A549 (cell line): ENCODE results near the gene BCL11B. TPM values are rescaled to one million over a fixed set of nuclear protein-coding genes. Genes with fewer than 3 reads are reported as not detected.

ENCODE experiments used
- ATAC-seq, 2 experiments: fragments of 200-7000 bp in 1 of 2; fragments of >200 bp in 1 of 2; cut with Nextera tagmentation in 1 of 2; cut with Tn5 transposase in 1 of 2; 3 replicates each; pipeline versions ENCODE4 v1.8.0 to v1.9.1; 2018 to 2020; ENCODE audit warnings: mild to moderate bottlenecking in 1 of 2, moderate library complexity in 1 of 2
- CTCF ChIA-PET: fragments of 300-600 bp; sonication (Branson Sonifier 250); formaldehyde crosslinking; extraction: SDS; loops from one replicate; lab custom pipeline; 2021; ENCODE audit warnings: antibody characterized with exemption, inconsistent platforms; lab: Yijun Ruan, JAX
- POLR2A ChIA-PET: fragments of 350-600 bp; formaldehyde crosslinking; extraction: SDS; loops from one replicate; lab custom pipeline; 2021; ENCODE audit warnings: antibody characterized with exemption, inconsistent platforms; lab: Yijun Ruan, JAX
- DNase-seq, 2 experiments: peaks; one replicate each; pipeline versions ENCODE4 v3.0.0 to v3.0.0-alpha.2; 2011 to 2016; ENCODE audit warnings: low read depth in 1 of 2, low spot score in 1 of 2
- FAIRE-seq: peaks from 2 replicates; lab custom pipeline; 2011; peaks lifted over from hg19 to GRCh38; lab: Jason Lieb, UNC
- H3K27ac ChIP-seq, 2 experiments: fragments of >200 bp; sonication (Bioruptor Twin); formaldehyde crosslinking; 3 replicates each; pipeline ENCODE4 v1.5.1; 2016 to 2017
- H3K4me1 ChIP-seq: fragments of >200 bp; sonication (Bioruptor Twin); formaldehyde crosslinking; 3 replicates; pipeline ENCODE4 v1.6.1; 2016
- H3K4me2 ChIP-seq: fragments of >200 bp; sonication (Bioruptor Twin); formaldehyde crosslinking; 3 replicates; pipeline ENCODE4 v1.6.1; 2016
- H3K4me3 ChIP-seq: fragments of >200 bp; sonication (Bioruptor Twin); formaldehyde crosslinking; 3 replicates; pipeline ENCODE4 v1.5.1; 2016
- H3K9me3 ChIP-seq: fragments of >200 bp; sonication (Bioruptor Twin); formaldehyde crosslinking; 3 replicates; pipeline ENCODE4 v1.6.1; 2016
- CBX8 ChIP-seq: fragments of 200-600 bp; sonication (generic); IDR thresholded peaks from 2 replicates; pipeline ENCODE4 v1.6.1; 2016
- CHD4 ChIP-seq: fragments of 200-600 bp; sonication (generic); IDR thresholded peaks from 2 replicates; pipeline ENCODE4 v1.6.1; 2016; ENCODE audit warnings: antibody characterized with exemption, mild to moderate bottlenecking, borderline replicate concordance
- EHF ChIP-seq: fragments of 250-450 bp; sonication (Bioruptor Pico); IDR thresholded peaks from 2 replicates; pipeline ENCODE4 v1.5.0; 2020; ENCODE audit warnings: mild to moderate bottlenecking
- EP300 ChIP-seq, 2 experiments: fragments of >200 bp; sonication (Bioruptor Twin); formaldehyde crosslinking; IDR thresholded peaks; 2 replicates in 1 of 2; 3 replicates in 1 of 2; pipeline ENCODE4 v1.6.1; 2016 to 2017
- FOSL2 ChIP-seq, 2 experiments: fragments of 450-650 bp in 1 of 2; fragments of >200 bp in 1 of 2; sonication (Bioruptor Twin) in 1 of 2; formaldehyde crosslinking; IDR thresholded peaks; 2 replicates each; pipeline versions ENCODE4 v1.5.0 to v1.6.1; 2016 to 2020; ENCODE audit warnings: mild to moderate bottlenecking in 1 of 2, moderate library complexity in 1 of 2
- GATA3 ChIP-seq: IDR thresholded peaks from 2 replicates; pipeline ENCODE4 v1.6.1; 2012; ENCODE audit warnings: borderline replicate concordance
- HEYL ChIP-seq: fragments of 250-450 bp; sonication (Bioruptor Pico); IDR thresholded peaks from 2 replicates; pipeline ENCODE4 v1.8.0; 2021; ENCODE audit warnings: mild to moderate bottlenecking, moderate library complexity
- HOXB13 ChIP-seq: fragments of 250-450 bp; sonication (Bioruptor Pico); IDR thresholded peaks from 2 replicates; pipeline ENCODE4 v1.5.0; 2020; ENCODE audit warnings: low read depth, mild to moderate bottlenecking, moderate library complexity
- JUN ChIP-seq, 2 experiments: fragments of >200 bp; sonication (Bioruptor Twin); formaldehyde crosslinking; IDR thresholded peaks; 2 replicates in 1 of 2; 3 replicates in 1 of 2; pipeline ENCODE4 v1.6.1; 2016 to 2017
- JUNB ChIP-seq: fragments of >200 bp; sonication (Bioruptor Twin); formaldehyde crosslinking; IDR thresholded peaks from 2 replicates; pipeline ENCODE4 v1.6.1; 2016
- KDM1A ChIP-seq: fragments of 200-600 bp; sonication (generic); IDR thresholded peaks from 2 replicates; pipeline ENCODE4 v1.6.1; 2016; ENCODE audit warnings: low read depth, mild to moderate bottlenecking
- KDM5A ChIP-seq: fragments of 200-600 bp; sonication (generic); IDR thresholded peaks from 2 replicates; pipeline ENCODE4 v1.6.1; 2016; ENCODE audit warnings: antibody characterized with exemption, mild to moderate bottlenecking
- MAZ ChIP-seq: fragments of 150-350 bp; IDR thresholded peaks from 2 replicates; pipeline ENCODE4 v1.6.1; 2014; ENCODE audit warnings: antibody characterized with exemption, low read depth, low read length, borderline replicate concordance
- MYC ChIP-seq: IDR thresholded peaks from 2 replicates; pipeline ENCODE4 v1.6.1; 2012; ENCODE audit warnings: mild to moderate bottlenecking, inconsistent platforms, low read length, improper control_type of control experiment, borderline replicate concordance
- NPAS2 ChIP-seq: fragments of 250-450 bp; sonication (Bioruptor Pico); IDR thresholded peaks from 2 replicates; pipeline ENCODE4 v1.8.0; 2022; ENCODE audit warnings: mild to moderate bottlenecking, moderate library complexity, borderline replicate concordance
- NR3C1 ChIP-seq: fragments of >200 bp; sonication (Bioruptor Twin); formaldehyde crosslinking; IDR thresholded peaks from 3 replicates; pipeline ENCODE4 v1.6.1; 2017
- PHF8 ChIP-seq: fragments of 200-600 bp; sonication (generic); IDR thresholded peaks from 2 replicates; pipeline ENCODE4 v1.6.1; 2016; ENCODE audit warnings: low read depth, mild to moderate bottlenecking, antibody characterized with exemption, moderate library complexity, borderline replicate concordance
- RARB ChIP-seq: fragments of 250-450 bp; sonication (Bioruptor Pico); IDR thresholded peaks from 2 replicates; pipeline ENCODE4 v1.8.0; 2021; ENCODE audit warnings: mild to moderate bottlenecking, moderate library complexity
- RFX5 ChIP-seq: fragments of 450-650 bp; IDR thresholded peaks from 2 replicates; pipeline ENCODE4 v1.7.1; 2014; ENCODE audit warnings: antibody characterized with exemption, mild to moderate bottlenecking, moderate library complexity
- SREBF2 ChIP-seq: fragments of 450-650 bp; IDR thresholded peaks from 2 replicates; pipeline ENCODE4 v1.6.1; 2014; ENCODE audit warnings: mild to moderate bottlenecking, moderate library complexity
- TP53 ChIP-seq: fragments of 250-450 bp; sonication (Bioruptor Pico); IDR thresholded peaks from 2 replicates; pipeline ENCODE4 v1.5.0; 2021; ENCODE audit warnings: mild to moderate bottlenecking, moderate library complexity
- ZC3H11A ChIP-seq: fragments of 450-650 bp; IDR thresholded peaks from 2 replicates; pipeline ENCODE4 v1.6.1; 2014; ENCODE audit warnings: antibody characterized with exemption, mild to moderate bottlenecking
- WGBS: methylation state at CpG from one replicate; pipeline ENCODE4 v1.1.6; 2017; ENCODE audit errors: missing lambda C conversion rate; 5-methylcytosine and 5-hydroxymethylcytosine counted together
- polyA plus RNA-seq, 4 experiments: library from polyadenylated mRNA; depleted of rRNA in 3 of 4; stranded (reverse); fragments of >200 nt; fragmentation: RNase III in 1 of 4; extraction: RNeasy Plus Mini Kit Qiagen cat#74134 plus additional on column Dnase treatment in 1 of 4; gene quantifications; 2 replicates in 3 of 4; 3 replicates in 1 of 4; pipeline ENCODE4 v1.2.3, GENCODE V29; 2011 to 2017
- TF ChIP-seq, protein P1 (sequence below): fragments of >200 bp; sonication (Bioruptor Twin); formaldehyde crosslinking; IDR thresholded peaks from 3 replicates; pipeline ENCODE4 v1.6.1; 2016
- TF ChIP-seq, protein P2 (sequence below): fragments of 150-350 bp; IDR thresholded peaks from 2 replicates; pipeline ENCODE4 v1.6.1; 2014; ENCODE audit warnings: low read depth, mild to moderate bottlenecking, low read length
- TF ChIP-seq, protein P3 (sequence below): IDR thresholded peaks from 2 replicates; pipeline ENCODE4 v1.6.1; 2012
- TF ChIP-seq, protein P4 (sequence below): fragments of 200-600 bp; sonication (generic); IDR thresholded peaks from 2 replicates; pipeline ENCODE4 v1.6.1; 2016; ENCODE audit warnings: antibody characterized with exemption, mild to moderate bottlenecking, moderate library complexity
- TF ChIP-seq, protein P5 (sequence below): IDR thresholded peaks from 2 replicates; pipeline ENCODE4 v1.6.1; 2012; ENCODE audit warnings: low read depth, borderline replicate concordance

BCL11B gene
- polyA plus RNA-seq, 2 of the 4 experiments (the other 2 are of a cell fraction) = 0.43 to 0.49 TPM

DNA sequence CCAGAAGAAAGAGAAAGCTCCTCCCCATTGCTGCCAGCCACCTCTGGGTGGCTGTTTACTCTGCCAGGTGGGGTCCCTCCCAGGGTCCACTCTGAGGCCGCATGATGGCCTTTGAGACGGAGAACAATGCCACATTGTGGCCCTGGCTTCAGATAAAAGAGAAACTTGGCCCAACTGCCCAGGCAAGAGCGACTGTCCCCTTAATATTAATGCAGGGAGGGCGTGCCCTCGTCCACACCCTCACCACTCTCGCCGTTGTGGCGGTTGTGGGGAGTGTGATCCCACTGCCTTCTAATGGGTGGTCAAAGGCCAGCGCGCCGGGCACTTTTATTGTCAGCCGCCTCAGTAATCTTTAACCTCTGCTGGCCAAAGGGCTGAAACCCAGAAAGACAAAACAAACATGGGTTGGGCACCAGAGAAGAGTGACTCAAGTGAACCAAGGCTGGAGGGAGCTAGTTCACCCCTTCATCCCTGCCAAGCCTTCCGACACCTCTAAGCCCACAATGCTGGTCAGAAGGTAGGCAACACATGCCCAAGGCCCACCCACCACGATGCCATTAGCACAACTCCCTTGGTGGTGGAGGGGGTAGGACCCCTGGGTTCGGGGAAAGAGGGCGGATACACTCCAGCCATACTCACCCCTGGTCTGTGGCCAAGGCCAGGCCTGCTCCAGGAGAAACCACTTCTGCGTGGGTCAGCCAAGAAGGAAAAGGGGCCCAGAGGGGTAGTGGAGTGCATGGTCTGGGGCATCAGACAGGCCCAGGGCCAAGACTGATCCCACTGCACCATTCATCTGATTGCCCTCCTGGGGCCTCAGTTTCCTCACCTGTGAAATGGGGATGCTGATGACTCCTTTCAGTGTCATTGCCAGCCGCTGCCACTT is 44.5 kb upstream of the BCL11B start:
- WGBS = 10% methylated on average over 14 of the region's 18 CpGs
- CTCF ChIA-PET = interaction anchor here (1.2 to 1.7 kb wide), 2 partner anchors 30 to 72 kb away, joined by 3 to 7 read pairs; no protein-coding TSS in a partner anchor

DNA sequence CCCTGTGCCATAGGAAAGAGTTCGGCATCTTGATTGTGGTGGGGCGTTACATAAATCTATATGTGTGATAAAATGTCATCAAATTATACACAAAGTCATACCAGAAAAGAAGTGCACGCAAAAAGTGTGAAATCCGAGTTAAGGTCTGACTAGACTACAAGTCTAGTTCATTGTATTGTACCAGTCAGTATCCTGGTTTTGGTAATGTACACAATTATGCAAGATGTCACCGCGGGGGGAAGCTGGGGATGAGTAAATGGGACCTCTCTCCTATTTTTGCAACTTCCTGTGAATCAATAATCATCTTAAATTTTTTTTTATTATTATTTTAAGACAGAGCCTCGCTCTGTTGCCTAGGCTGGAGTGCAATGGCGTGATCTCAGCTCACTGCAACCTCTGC is 43.2 kb upstream of the BCL11B start:
- no peaks in the 10 kb centered on the region for H3K9me3 ChIP-seq
- peak overlapping the region; percentile 77 to 87; a peak in 5 of 6 replicates for H3K27ac ChIP-seq
- H3K4me3 ChIP-seq = no peak overlapping the region
- 77% methylated on average over 8 of the region's 8 CpGs for WGBS
- H3K4me1 ChIP-seq = peaks cover 59% of the 10 kb centered on the region
- CTCF ChIA-PET = interaction anchor here (1.5 kb wide), 1 partner anchor 19 kb away, joined by 5 read pairs; no protein-coding TSS in a partner anchor
- no peak for DNase-seq
- peak overlapping the region; percentile 77 for H3K4me2 ChIP-seq
- FAIRE-seq = no peak
- no peak for ATAC-seq
- POLR2A ChIA-PET = no interaction called here
- TF ChIP-seq NR3C1 = no peak
- TF ChIP-seq HOXB13 = no peak
- TF ChIP-seq GATA3 = no peak
- TF ChIP-seq HEYL = no peak
- no peak for TF ChIP-seq EHF (CRISPR knock-in tag)
- no peak for TF ChIP-seq KDM5A
- TF ChIP-seq FOSL2 (IDR thresholded peaks at IDR 0.05) = no peak
- TF ChIP-seq FOSL2 (CRISPR knock-in tag; IDR thresholded peaks at IDR 0.05) = no peak
- TF ChIP-seq, protein P1, sequence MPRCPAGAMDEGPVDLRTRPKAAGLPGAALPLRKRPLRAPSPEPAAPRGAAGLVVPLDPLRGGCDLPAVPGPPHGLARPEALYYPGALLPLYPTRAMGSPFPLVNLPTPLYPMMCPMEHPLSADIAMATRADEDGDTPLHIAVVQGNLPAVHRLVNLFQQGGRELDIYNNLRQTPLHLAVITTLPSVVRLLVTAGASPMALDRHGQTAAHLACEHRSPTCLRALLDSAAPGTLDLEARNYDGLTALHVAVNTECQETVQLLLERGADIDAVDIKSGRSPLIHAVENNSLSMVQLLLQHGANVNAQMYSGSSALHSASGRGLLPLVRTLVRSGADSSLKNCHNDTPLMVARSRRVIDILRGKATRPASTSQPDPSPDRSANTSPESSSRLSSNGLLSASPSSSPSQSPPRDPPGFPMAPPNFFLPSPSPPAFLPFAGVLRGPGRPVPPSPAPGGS = no peak
- TF ChIP-seq MAZ = no peak
- TF ChIP-seq CHD4 = no peak
- TF ChIP-seq RFX5 = no peak
- no peak for TF ChIP-seq CBX8

More for the DNA sequence above, 44.5 kb upstream of the BCL11B start:
- TF ChIP-seq, protein P2, sequence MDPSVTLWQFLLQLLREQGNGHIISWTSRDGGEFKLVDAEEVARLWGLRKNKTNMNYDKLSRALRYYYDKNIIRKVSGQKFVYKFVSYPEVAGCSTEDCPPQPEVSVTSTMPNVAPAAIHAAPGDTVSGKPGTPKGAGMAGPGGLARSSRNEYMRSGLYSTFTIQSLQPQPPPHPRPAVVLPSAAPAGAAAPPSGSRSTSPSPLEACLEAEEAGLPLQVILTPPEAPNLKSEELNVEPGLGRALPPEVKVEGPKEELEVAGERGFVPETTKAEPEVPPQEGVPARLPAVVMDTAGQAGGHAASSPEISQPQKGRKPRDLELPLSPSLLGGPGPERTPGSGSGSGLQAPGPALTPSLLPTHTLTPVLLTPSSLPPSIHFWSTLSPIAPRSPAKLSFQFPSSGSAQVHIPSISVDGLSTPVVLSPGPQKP = no peak
- TF ChIP-seq EP300 (IDR thresholded peaks at IDR 0.05) = peak; percentile 20 to 68; a peak in 3 of 5 replicates
- TF ChIP-seq MAZ = no peak
- peak; percentile 83; the same call in 1 of the 2 replicates for TF ChIP-seq CHD4
- TF ChIP-seq GATA3 = peak; percentile 21; the same call in 1 of the 2 replicates
- no peak for TF ChIP-seq ZC3H11A
- no peak for TF ChIP-seq NPAS2 (CRISPR knock-in tag)
- no peak for TF ChIP-seq TP53 (CRISPR knock-in tag)
- TF ChIP-seq, protein P1 = 0 out of 3 replicates have a peak, but pooled peaks have one; percentile 34
- peak; percentile 73 to 82; a peak in 4 of 5 replicates for TF ChIP-seq JUN (IDR thresholded peaks at IDR 0.05)
- TF ChIP-seq, protein P3, sequence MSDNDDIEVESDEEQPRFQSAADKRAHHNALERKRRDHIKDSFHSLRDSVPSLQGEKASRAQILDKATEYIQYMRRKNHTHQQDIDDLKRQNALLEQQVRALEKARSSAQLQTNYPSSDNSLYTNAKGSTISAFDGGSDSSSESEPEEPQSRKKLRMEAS = peak; percentile 79
- TF ChIP-seq, protein P4, sequence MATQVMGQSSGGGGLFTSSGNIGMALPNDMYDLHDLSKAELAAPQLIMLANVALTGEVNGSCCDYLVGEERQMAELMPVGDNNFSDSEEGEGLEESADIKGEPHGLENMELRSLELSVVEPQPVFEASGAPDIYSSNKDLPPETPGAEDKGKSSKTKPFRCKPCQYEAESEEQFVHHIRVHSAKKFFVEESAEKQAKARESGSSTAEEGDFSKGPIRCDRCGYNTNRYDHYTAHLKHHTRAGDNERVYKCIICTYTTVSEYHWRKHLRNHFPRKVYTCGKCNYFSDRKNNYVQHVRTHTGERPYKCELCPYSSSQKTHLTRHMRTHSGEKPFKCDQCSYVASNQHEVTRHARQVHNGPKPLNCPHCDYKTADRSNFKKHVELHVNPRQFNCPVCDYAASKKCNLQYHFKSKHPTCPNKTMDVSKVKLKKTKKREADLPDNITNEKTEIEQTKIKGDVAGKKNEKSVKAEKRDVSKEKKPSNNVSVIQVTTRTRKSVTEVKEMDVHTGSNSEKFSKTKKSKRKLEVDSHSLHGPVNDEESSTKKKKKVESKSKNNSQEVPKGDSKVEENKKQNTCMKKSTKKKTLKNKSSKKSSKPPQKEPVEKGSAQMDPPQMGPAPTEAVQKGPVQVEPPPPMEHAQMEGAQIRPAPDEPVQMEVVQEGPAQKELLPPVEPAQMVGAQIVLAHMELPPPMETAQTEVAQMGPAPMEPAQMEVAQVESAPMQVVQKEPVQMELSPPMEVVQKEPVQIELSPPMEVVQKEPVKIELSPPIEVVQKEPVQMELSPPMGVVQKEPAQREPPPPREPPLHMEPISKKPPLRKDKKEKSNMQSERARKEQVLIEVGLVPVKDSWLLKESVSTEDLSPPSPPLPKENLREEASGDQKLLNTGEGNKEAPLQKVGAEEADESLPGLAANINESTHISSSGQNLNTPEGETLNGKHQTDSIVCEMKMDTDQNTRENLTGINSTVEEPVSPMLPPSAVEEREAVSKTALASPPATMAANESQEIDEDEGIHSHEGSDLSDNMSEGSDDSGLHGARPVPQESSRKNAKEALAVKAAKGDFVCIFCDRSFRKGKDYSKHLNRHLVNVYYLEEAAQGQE = no peak
- no peak for TF ChIP-seq NR3C1
- no peak for TF ChIP-seq KDM5A
- TF ChIP-seq PHF8 = no peak
- peak; percentile 85 for TF ChIP-seq KDM1A
- peak; percentile 34 for TF ChIP-seq JUNB
- TF ChIP-seq SREBF2 = no peak
- no peak for TF ChIP-seq RARB (CRISPR knock-in tag)
- no peak for TF ChIP-seq MYC
- TF ChIP-seq, protein P5, sequence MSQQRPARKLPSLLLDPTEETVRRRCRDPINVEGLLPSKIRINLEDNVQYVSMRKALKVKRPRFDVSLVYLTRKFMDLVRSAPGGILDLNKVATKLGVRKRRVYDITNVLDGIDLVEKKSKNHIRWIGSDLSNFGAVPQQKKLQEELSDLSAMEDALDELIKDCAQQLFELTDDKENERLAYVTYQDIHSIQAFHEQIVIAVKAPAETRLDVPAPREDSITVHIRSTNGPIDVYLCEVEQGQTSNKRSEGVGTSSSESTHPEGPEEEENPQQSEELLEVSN = 0 out of 2 replicates have a peak, but pooled peaks have one; percentile 24
- Histone ChIP-seq H3K27ac (peak overlapping the region; percentile 77 to 87), H3K4me1 (peaks cover 65% of the 10 kb centered on the region), H3K9me3 (no peaks in the 10 kb centered on the region), H3K4me2 (peak overlapping the region; percentile 77), H3K4me3 (0 out of 3 replicates have a peak overlapping the region, but pooled peaks have one; percentile 4)
- no peak for FAIRE-seq
- ATAC-seq = peak; percentile 56 to 79
- POLR2A ChIA-PET = interaction anchor here (0.6 kb wide), 1 partner anchor 75 kb away, joined by 3 read pairs; no protein-coding TSS in a partner anchor
- DNase-seq = peak; percentile 73 to 87
